ENCODE data around the gene C10orf120. TPM values are rescaled to one million over a fixed set of nuclear protein-coding genes. Genes with fewer than 3 reads are reported as not detected.

The C10orf120 gene
- total RNA-seq, 2 donors from 2014 or later, result not detected

GRCh38 chr10:122709971-122710370 lies 10.3 kb upstream of the C10orf120 start:
- H3K9ac ChIP-seq (ENCODE audit: extremely low read depth, low read length, poor library complexity, severe bottlenecking), result no peak overlapping the region
- H3K36me3 Mint-ChIP-seq (ENCODE audit: low read depth), result no peaks in the 10 kb centered on the region
- no peaks in the 10 kb centered on the region for H3K36me3 ChIP-seq (ENCODE audit: control insufficient read depth, insufficient read depth, low read length)
- H3K27ac ChIP-seq (ENCODE audit: low read depth, low read length), result no peak overlapping the region
- no peak overlapping the region for H3K27ac Mint-ChIP-seq
- H3K4me1 Mint-ChIP-seq, result peaks cover 8% of the 10 kb centered on the region
- no peak overlapping the region for H3K4me3 Mint-ChIP-seq
- peaks cover 19% of the 10 kb centered on the region for H3K27me3 ChIP-seq (ENCODE audit: control insufficient read depth, insufficient read depth, low read length, poor library complexity, severe bottlenecking)
- no peaks in the 10 kb centered on the region for H3K9me3 Mint-ChIP-seq
- no peak for DNase-seq
- H3K4me3 ChIP-seq (ENCODE audit: low read length), result no peak overlapping the region
- H3K9me3 ChIP-seq (ENCODE audit: control insufficient read depth, low read length), result no peaks in the 10 kb centered on the region
- TF ChIP-seq CTCF (conservative IDR thresholded peaks at IDR 0.05), result no peak
- no peaks in the 10 kb centered on the region for H3K4me1 ChIP-seq (ENCODE audit: control insufficient read depth, insufficient read depth, low read length)
- peaks cover under 1% of the 10 kb centered on the region for H3K27me3 Mint-ChIP-seq (ENCODE audit: insufficient read depth)
- WGBS, 2 experiments (ENCODE audit: insufficient coverage in 1 of 2, insufficient read length in 1 of 2), result 79 to 90% methylated on average over 2 to 4 of the region's 4 CpGs

GRCh38 chr10:122707535-122707934 lies 7.9 kb upstream of the C10orf120 start:
- no peak overlapping the region for H3K27ac Mint-ChIP-seq
- no peak for TF ChIP-seq CTCF (conservative IDR thresholded peaks at IDR 0.05)
- Histone ChIP-seq H3K27me3 (ENCODE audit: control insufficient read depth, insufficient read depth, low read length, poor library complexity, severe bottlenecking) (peaks cover 17% of the 10 kb centered on the region), H3K9me3 (ENCODE audit: control insufficient read depth, low read length) (no peaks in the 10 kb centered on the region), H3K36me3 (ENCODE audit: control insufficient read depth, insufficient read depth, low read length) (no peaks in the 10 kb centered on the region), H3K4me1 (ENCODE audit: control insufficient read depth, insufficient read depth, low read length) (no peaks in the 10 kb centered on the region), H3K9ac (ENCODE audit: extremely low read depth, low read length, poor library complexity, severe bottlenecking) (no peak overlapping the region), H3K4me3 (ENCODE audit: low read length) (no peak overlapping the region), H3K27ac (ENCODE audit: low read depth, low read length) (no peak overlapping the region)
- H3K4me1 Mint-ChIP-seq, result peaks cover 8% of the 10 kb centered on the region
- no peaks in the 10 kb centered on the region for H3K9me3 Mint-ChIP-seq
- H3K4me3 Mint-ChIP-seq, result no peak overlapping the region
- DNase-seq, result no peak
- 86 to 89% methylated on average over 7 to 9 of the region's 9 CpGs for WGBS, 2 experiments (ENCODE audit: insufficient coverage in 1 of 2, insufficient read length in 1 of 2)
- no peaks in the 10 kb centered on the region for H3K36me3 Mint-ChIP-seq (ENCODE audit: low read depth)
- H3K27me3 Mint-ChIP-seq (ENCODE audit: insufficient read depth), result peaks cover 11% of the 10 kb centered on the region

- H3K27me3 Mint-ChIP-seq (ENCODE audit: insufficient read depth), result peaks cover 11% of the 10 kb centered on the region
- no peaks in the 10 kb centered on the region for H3K36me3 Mint-ChIP-seq (ENCODE audit: low read depth)
- H3K27ac Mint-ChIP-seq, result no peak overlapping the region
- WGBS, 2 experiments (ENCODE audit: insufficient coverage in 1 of 2, insufficient read length in 1 of 2), result 94 to 100% methylated on average over 2 to 3 of the region's 4 CpGs
- no peak overlapping the region for H3K4me3 ChIP-seq (ENCODE audit: low read length)
- no peaks in the 10 kb centered on the region for H3K36me3 ChIP-seq (ENCODE audit: control insufficient read depth, insufficient read depth, low read length)
- no peak overlapping the region for H3K27ac ChIP-seq (ENCODE audit: low read depth, low read length)
- H3K9ac ChIP-seq (ENCODE audit: extremely low read depth, low read length, poor library complexity, severe bottlenecking), result no peak overlapping the region
- no peak for DNase-seq
- H3K27me3 ChIP-seq (ENCODE audit: control insufficient read depth, insufficient read depth, low read length, poor library complexity, severe bottlenecking), result peaks cover 11% of the 10 kb centered on the region
- H3K4me1 Mint-ChIP-seq, result peaks cover 8% of the 10 kb centered on the region
- H3K9me3 ChIP-seq (ENCODE audit: control insufficient read depth, low read length), result no peaks in the 10 kb centered on the region
- H3K4me1 ChIP-seq (ENCODE audit: control insufficient read depth, insufficient read depth, low read length), result no peaks in the 10 kb centered on the region
- no peak overlapping the region for H3K4me3 Mint-ChIP-seq
- no peak for TF ChIP-seq CTCF (conservative IDR thresholded peaks at IDR 0.05)
- no peaks in the 10 kb centered on the region for H3K9me3 Mint-ChIP-seq
Measured at GRCh38 chr10:122706947-122707346, 7.3 kb upstream of the C10orf120 start.
